Activated CD4-positive, alpha-beta T cell treated with anti-CD3 and anti-CD28 coated beads, Interleukin-2, amount 50 U/mL, for 1 hour (primary cell): ENCODE measurements around the gene PTDSS2.

Experiments
- DNase-seq: peaks from one replicate; pipeline ENCODE4 v3.0.0-alpha.2; 2020

The PTDSS2 gene

GRCh38 chr11:533586-534395 lies 83.7 kb downstream of the PTDSS2 start:
- no peak for DNase-seq

GRCh38 chr11:534396-535209 lies 84.5 kb downstream of the PTDSS2 start:
- peak; percentile 34 for DNase-seq

DNA sequence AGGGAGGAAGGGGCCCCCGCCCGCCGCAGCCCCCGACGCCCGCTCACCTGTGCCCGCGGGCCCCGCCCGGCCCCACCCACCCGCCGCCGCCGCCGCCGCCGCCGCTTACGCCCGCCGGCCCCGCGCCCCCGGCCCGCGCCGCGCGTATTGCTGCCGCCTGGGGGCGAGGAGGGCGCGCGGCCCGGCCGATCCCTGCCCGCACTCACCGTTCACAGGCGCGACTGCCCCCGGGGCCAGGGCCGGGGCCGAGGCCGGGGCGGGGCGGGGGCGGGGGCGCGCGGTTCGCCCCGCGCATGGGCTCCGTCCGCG lies 85.1 kb downstream of the PTDSS2 start:
- peak; percentile 22 for DNase-seq

DNA sequence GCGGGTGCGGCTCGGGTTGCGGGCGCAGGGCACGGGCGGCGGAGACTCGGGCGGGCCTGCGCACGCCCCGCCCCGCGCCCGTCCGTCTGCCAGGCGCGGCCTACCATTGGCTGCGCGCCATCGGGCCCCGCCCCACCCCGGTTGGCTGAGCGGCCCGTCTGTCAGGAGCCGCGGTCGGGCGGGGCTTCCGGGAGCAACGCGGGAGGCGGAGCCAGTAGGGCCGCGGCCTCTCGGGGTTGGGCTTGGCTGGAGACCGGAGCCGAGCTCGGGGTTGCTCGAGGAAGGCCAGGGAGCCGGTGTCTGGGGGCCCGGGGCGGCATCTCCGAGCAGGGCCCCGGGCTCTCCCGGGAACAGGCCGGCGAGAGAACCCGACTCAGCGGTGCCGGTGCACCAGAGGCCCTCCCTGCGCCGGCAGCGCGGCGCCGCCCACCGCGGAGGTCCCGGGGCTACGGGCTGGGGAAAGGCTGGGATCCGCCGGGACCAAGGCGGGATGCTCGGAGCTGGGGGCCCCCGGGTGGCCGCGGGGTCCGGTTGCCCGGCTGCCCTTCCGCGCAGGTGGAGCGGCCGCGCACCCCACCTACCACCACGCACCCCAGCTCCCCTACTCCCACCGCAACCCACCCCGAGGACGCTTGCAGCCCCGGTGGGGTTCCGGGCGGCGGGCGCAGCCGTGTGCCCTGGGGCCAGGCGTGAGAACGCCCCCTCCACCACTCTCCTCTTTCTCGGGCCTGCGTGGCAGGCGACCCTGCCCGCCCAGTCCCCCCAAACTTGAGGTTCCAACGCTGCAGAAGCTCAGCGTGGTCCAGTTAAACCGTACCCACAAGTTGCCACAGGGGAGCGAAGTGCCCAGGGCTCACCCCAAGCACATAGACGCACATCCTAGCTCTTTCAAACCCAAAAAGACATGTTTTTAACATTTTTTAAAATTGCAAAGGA lies 85.7 kb downstream of the PTDSS2 start, which contains the start of gene HRAS:
TSS of gene HRAS (minus strand) at position 58 of the 936 bp plus-strand sequence.
- peak; percentile 95 for DNase-seq

DNA sequence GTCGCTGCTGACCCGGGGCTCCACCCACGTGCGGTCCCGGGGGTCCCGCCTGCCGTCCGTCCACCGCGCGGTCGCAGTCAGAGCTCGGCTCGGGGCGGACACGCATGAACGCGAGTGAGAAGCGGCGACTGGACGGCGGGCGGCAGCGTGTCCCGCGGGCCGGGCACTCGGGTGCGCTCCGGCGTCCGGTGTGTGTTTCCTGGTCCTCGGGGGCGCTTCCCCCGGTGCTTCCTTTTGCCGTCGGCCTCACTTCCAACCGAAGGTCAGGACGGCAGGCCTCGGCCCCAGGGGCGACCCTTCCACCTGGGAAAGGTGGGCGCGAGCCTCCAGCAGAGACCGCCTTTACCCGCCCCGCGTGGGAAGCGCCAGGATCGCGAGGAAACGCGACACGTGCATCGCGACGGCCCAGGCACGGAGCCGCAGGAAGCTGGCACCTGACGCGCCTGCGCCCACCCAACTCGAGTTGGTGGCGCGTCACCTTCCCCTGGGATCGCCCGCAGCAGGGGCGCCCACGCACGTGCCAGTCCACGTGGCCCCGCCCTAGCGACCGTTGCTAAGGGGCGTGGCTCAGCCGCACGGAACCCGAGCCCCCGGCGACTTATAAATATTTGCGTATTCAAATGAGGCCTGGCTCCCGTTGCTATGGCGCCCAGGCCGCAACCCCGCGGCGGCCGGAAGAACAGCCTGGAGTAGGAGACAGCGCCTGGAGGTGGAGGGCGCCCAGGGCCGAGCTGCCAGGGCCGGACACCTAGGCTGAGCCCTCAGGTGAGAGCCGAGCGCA lies 87.0 kb downstream of the PTDSS2 start, which contains the start of gene LRRC56:
TSS of gene LRRC56 (plus strand) at position 687 of the 781 bp plus-strand sequence. CDS start 3,158 bp downstream, outside the sequence.
- DNase-seq: peak; percentile 89

DNA sequence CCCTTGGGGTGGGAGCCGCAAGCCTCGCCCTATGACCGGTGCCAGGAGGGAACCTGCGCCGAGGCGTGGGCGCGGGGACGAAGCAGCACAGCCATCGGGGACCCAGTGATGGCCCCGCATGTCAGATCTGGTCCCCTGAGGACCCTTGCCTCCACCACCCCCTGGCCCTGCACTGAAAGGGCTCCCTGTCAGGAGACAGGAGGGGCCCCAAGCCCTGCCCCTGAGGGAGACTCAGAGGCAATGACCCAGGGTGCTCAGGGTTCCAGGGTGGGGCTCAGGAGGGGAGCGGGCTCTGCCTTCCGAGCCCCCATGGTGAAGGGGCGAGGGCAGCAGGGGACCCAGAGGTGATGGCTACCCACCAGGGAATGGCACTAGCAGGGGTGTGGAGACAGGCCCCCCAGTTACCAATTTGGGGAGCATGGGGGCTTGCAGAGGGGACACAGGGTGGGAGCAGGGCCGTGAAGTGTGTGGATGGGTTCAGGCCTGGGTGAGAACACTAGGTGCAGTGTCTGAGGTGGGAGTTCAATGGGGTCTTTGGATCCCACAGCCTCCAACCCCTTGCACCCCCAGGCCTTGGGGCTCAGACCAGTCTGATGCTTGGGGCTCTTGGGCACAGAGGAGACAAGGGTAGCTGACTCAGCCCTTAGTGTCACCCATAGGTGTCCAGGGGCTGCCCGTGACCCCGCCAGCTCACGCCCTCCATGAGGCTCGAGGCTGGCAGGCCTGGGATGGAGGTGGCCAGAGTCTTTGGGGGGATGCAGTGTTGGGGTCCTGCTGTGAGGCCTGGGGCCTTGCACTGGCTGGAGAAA lies 87.7 kb downstream of the PTDSS2 start:
- DNase-seq: no peak

DNA sequence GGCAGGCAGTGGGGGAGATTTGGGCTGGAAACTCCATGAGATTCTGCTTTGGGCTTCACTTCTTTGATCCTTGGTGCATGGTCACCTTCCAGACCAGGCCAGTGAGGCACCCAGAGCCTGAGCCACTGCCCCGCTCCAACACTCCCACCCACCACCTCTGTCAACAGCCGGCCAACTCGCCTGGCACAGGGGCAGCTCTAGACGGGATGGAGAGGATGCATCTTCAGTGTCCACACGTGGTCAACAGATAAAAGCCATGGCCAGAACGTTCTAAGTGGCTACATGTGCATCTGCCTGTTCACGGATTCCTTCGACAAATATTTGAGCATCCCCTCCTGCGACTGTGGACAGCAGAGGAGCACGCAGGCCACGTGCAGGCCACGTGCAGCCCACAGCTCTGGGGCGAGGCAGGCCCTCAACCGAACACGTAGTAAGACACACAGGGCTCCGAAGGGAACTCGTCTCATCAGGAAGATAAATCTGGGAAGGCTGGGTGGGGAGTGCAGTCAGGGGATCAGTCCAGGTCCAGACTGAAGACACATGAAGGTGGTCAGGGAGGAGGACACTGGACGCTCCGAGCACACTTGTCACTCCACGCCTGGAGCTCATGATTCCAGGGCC lies 88.5 kb downstream of the PTDSS2 start:
- DNase-seq: no peak

DNA sequence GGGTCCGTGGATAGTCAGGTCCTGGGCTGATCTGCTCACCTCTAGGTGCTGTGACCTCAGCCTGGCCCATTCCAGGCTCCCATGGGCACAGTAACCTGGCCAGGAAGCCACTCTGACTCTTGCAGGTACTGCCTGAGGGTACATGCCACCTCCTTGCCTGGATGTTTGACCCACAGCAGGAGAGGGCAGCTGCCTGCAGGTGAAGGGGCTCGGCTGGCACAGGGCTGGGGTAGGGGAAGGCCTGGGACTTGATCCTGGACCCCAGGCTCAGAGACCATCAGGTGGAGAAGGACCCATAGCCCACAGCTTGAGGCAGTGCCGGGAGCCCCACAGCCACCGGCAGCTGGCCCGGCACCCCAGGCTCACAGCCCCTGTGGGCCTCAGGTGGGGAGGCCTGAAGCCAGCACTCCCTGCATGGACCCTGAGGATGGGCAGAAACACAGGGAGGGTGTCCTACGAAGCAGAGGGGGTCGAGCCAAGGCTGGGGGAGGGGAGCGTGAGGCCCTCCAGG lies 89.9 kb downstream of the PTDSS2 start:
- no peak for DNase-seq
